ENCODE results near the gene SEL1L3.

SEL1L3 gene

DNA sequence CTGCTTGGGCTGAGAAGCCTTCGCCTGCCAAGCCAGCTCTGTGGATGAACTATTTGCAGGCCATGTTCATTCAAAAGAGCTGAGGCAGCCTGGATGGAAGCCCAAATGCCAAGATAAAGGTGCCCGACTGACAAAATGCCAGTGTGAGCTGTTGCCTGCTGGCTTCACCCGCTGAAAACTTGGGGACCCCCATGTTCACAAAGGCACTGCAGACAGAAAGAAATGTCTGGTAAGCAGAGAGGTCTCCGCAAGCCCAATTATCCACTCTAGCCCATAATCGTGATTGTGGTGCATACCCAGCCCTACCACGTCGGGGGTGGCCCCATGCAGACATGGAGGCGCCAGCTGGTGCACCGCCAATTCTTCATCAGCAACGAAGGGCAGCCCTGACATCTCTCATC, 38.2 kb upstream of the SEL1L3 start:
- no peak for DNase-seq (ENCODE audit: low read depth)
- H3K4me3 ChIP-seq (ENCODE audit: control insufficient read depth, low read depth, low read length) = no peak overlapping the region
- TF ChIP-seq, protein P1, sequence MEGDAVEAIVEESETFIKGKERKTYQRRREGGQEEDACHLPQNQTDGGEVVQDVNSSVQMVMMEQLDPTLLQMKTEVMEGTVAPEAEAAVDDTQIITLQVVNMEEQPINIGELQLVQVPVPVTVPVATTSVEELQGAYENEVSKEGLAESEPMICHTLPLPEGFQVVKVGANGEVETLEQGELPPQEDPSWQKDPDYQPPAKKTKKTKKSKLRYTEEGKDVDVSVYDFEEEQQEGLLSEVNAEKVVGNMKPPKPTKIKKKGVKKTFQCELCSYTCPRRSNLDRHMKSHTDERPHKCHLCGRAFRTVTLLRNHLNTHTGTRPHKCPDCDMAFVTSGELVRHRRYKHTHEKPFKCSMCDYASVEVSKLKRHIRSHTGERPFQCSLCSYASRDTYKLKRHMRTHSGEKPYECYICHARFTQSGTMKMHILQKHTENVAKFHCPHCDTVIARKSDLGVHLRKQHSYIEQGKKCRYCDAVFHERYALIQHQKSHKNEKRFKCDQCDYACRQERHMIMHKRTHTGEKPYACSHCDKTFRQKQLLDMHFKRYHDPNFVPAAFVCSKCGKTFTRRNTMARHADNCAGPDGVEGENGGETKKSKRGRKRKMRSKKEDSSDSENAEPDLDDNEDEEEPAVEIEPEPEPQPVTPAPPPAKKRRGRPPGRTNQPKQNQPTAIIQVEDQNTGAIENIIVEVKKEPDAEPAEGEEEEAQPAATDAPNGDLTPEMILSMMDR (conservative IDR thresholded peaks at IDR 0.05; ENCODE audit: control insufficient read depth, insufficient read depth, low read depth, low read length) = no peak

GRCh38 chr4:25900310-25900709, 37.5 kb upstream of the SEL1L3 start:
- H3K4me3 ChIP-seq (ENCODE audit: control insufficient read depth, low read depth, low read length) = no peak overlapping the region
- TF ChIP-seq, protein P1 (conservative IDR thresholded peaks at IDR 0.05; ENCODE audit: control insufficient read depth, insufficient read depth, low read depth, low read length) = no peak
- DNase-seq (ENCODE audit: low read depth) = peak; percentile 42

DNA sequence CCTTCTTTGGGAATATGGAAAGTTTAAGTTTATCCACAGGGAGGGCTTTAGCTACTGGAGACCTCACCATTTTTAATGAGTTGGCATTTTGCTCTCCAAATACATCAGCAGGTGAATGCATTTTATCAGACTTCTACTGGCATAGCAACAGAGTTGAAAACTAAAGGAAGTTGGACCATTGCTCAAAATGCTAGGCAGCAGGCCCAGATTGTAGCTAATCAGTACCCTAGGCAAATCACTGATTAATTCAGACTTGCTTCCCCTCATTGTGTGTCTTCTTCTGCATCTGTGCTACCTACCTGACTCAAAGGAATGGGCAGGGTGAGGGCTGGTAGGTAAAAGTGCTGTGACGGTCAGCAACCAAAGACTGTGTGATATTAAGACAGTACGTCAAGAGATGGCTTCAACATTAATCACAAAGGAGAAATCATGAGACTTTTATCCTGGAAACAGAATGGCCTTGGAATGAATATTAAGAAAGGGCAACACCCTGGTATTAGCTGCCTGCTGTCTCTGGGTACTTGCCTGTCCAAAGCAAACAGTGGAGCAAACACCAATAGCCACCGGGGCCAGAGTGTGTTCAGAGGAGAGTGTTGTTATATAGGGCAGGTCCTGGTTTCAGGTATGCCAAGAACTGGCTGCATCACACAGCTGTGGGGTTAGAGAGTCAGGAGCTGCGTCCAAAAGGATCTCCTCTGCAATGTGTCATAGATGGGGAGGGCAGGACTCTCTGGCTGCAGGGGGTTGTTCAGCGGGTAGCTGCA, 34.2 kb upstream of the SEL1L3 start:
- no peak overlapping the region for H3K4me3 ChIP-seq (ENCODE audit: control insufficient read depth, low read depth, low read length)
- TF ChIP-seq, protein P1 (conservative IDR thresholded peaks at IDR 0.05; ENCODE audit: control insufficient read depth, insufficient read depth, low read depth, low read length) = no peak
- no peak for DNase-seq (ENCODE audit: low read depth)

GRCh38 chr4:25892796-25893195, 30.0 kb upstream of the SEL1L3 start:
- TF ChIP-seq, protein P1 (conservative IDR thresholded peaks at IDR 0.05; ENCODE audit: control insufficient read depth, insufficient read depth, low read depth, low read length) = no peak

DNA sequence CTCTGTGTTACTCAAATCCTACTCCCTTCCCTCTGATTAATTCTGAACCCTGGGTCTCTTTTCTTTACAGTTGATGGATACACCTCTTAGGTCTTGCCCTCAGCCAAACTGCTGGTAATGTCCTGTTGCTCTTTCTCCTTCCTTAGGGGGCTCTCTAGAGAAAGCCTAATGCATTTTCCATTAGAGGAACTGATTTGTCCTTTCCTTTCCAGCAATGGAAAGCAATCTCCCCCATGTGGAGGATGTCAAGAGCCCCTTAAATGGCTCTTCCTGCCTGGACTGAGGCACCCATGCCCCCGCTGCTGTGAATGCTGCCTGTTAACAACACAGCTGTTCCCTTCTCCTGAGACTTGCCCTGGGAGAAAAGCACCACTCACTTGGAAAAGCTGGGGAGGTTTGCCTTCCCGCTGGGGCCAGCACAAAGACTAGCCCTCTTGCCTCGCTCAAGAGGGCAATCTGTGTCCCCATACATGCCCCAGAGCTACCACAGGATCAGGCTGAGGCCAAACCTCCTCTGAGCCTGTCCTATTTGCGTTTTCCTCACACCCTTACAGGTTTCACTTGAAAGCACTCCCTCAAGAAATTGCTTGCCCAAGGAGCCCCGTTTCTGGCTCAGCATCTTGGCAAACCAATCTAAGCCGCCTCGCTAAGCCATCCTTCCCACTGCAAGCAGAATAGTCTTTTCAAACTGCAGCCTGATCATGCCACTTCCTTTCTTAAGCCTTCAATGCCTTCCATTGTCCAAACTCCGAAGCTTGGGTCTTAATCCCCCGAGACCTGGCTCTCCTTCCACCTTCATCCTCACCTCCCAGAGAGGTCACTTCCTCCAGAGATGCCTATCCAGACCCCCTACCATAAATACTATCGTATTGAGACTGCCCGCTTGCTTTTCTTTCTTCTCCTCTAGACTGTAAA, 28.0 kb upstream of the SEL1L3 start:
- H3K4me3 ChIP-seq (ENCODE audit: control insufficient read depth, low read depth, low read length) = no peak overlapping the region
- no peak for DNase-seq (ENCODE audit: low read depth)
- TF ChIP-seq, protein P1 (conservative IDR thresholded peaks at IDR 0.05; ENCODE audit: control insufficient read depth, insufficient read depth, low read depth, low read length) = no peak

More at GRCh38 chr4:25892796-25893195, 30.0 kb upstream of the SEL1L3 start:
- no peak overlapping the region for H3K4me3 ChIP-seq (ENCODE audit: control insufficient read depth, low read depth, low read length)
- no peak for DNase-seq (ENCODE audit: low read depth)

GRCh38 chr4:25889589-25890503, 27.1 kb upstream of the SEL1L3 start:
- TF ChIP-seq, protein P1 (conservative IDR thresholded peaks at IDR 0.05; ENCODE audit: control insufficient read depth, insufficient read depth, low read depth, low read length) = no peak
- no peak for DNase-seq (ENCODE audit: low read depth)
- H3K4me3 ChIP-seq (ENCODE audit: control insufficient read depth, low read depth, low read length) = no peak overlapping the region

Data from fibroblast of mammary gland (primary cell).